K562 (cell line): ENCODE results near the gene CDX1.

Experiments used
- FOXA1 ChIP-seq: fragments of 450-650 bp; IDR thresholded peaks from 2 replicates; pipeline ENCODE4 v1.6.1; 2016; ENCODE audit warnings: mild to moderate bottlenecking, borderline replicate concordance
- FOXA3 ChIP-seq, 2 experiments: fragments of 450-650 bp in 1 of 2; sonication (generic) in 1 of 2; formaldehyde crosslinking; IDR thresholded peaks in 1 of 2; conservative IDR thresholded peaks in 1 of 2; 2 replicates each; pipeline versions ENCODE4 v1.4.0 to v1.8.0; 2020 to 2022; ENCODE audit warnings: mild to moderate bottlenecking in 2 of 2, missing genetic modification reagents in 1 of 2
- KDM1A ChIP-seq, 2 experiments: fragments of 450-650 bp; IDR thresholded peaks; 2 replicates each; pipeline ENCODE4 v1.6.1; 2016; ENCODE audit warnings: mild to moderate bottlenecking in 2 of 2
- POLR2AphosphoS5 ChIP-seq: IDR thresholded peaks from 2 replicates; pipeline ENCODE4 v1.6.1; 2011; ENCODE audit warnings: mild to moderate bottlenecking, low read depth, low read length, moderate library complexity; ENCODE audit not compliant: control insufficient read depth, insufficient read depth
- PTRF ChIP-seq: fragments of 450-650 bp; IDR thresholded peaks from 2 replicates; pipeline ENCODE4 v1.6.1; 2016; ENCODE audit warnings: mild to moderate bottlenecking, missing genetic modification characterization, missing compliant biosample characterization
- RBFOX2 ChIP-seq: fragments of 200-400 bp; formaldehyde crosslinking; IDR thresholded peaks from 2 replicates; pipeline ENCODE4 v1.6.1; 2017; ENCODE audit warnings: low read depth, mild to moderate bottlenecking, low read length, moderate library complexity
- SP2 ChIP-seq: IDR thresholded peaks from 2 replicates; pipeline ENCODE4 v1.6.1; 2011; ENCODE audit warnings: mild to moderate bottlenecking, low read depth, low read length, moderate library complexity; ENCODE audit not compliant: poor library complexity, severe bottlenecking; ENCODE audit errors: extremely low read depth
- STAT5A ChIP-seq: IDR thresholded peaks from 2 replicates; pipeline ENCODE4 v1.6.1; 2012; ENCODE audit warnings: low read length, inconsistent platforms, borderline replicate concordance
- TF ChIP-seq, protein P1 (sequence below), 3 experiments: IDR thresholded peaks in 2 of 3; conservative IDR thresholded peaks in 1 of 3; 2 replicates each; pipeline ENCODE4 v1.5.1; 2011 to 2012; ENCODE audit warnings: low read length in 3 of 3, mild to moderate bottlenecking in 3 of 3, control low read depth in 2 of 3, improper control_type of control experiment in 1 of 3, inconsistent platforms in 1 of 3, low read depth in 1 of 3, mixed read lengths in 1 of 3, moderate library complexity in 1 of 3; ENCODE audit not compliant: insufficient read depth in 2 of 3
- TF ChIP-seq, protein P2 (sequence below): IDR thresholded peaks from 3 replicates; pipeline ENCODE4 v1.6.1; 2011; ENCODE audit warnings: borderline replicate concordance, mild to moderate bottlenecking, moderate library complexity; ENCODE audit not compliant: insufficient read length; ENCODE audit errors: extremely low read depth
- TF ChIP-seq, protein P3 (sequence below): sonication (generic); formaldehyde crosslinking; IDR thresholded peaks from 2 replicates; pipeline ENCODE4 v1.9.0; 2022; ENCODE audit warnings: mild to moderate bottlenecking, missing genetic modification reagents
- TF ChIP-seq, protein P4 (sequence below), 2 experiments: fragments of 450-650 bp; formaldehyde crosslinking in 1 of 2; IDR thresholded peaks; 2 replicates each; pipeline versions ENCODE4 v1.4.0 to v1.6.1; 2014 to 2020; ENCODE audit warnings: mild to moderate bottlenecking in 2 of 2, borderline replicate concordance in 1 of 2, low read depth in 1 of 2

DNA sequence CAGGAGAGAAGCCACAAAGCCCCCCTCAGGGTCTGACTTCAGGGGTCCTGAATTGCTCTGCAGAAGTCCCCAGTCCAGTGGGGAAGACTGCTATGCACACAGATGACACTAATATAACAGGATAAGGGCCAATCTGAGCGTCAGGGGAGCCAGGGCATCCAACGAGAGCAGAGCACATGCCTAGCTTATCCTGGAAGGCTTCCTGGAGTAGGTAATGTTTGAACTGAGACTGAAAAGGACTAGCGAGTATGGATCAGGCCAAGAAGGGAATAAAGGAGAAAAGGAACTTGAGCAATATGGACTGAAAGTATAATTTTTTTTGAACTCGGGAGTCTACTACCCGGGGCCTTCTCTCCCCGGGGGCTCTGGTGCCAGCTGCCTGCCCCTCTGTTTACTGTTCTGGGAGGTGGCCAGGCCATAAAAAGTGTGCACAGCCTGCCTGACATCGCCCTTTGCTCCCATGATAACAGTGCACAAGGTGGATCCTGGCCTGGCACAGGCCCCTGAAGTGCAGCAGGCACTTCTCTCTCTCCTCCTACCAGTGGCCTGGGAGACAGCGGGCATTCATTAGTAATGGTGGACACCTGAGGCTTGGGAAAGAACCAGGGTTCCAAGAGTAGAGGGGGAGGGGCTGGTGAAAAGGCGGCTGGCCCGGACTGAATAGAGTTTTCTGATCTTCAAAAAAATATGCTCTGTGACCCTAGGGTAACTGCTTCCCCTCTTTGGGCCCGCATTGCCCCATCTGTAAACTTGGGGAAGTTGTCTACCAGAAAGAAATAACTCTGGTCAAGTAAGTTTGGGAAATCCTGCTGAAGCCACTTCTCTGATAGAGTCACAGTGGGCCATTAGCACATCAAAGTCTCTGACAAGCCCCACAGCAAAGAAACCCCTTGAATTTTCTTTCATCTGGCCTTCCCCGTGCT is 18.7 kb downstream of the CDX1 start:
- no peak for TF ChIP-seq POLR2AphosphoS5
- no peak for TF ChIP-seq FOXA1
- no peak for TF ChIP-seq STAT5A
- TF ChIP-seq FOXA3 (CRISPR knock-in tag; conservative IDR thresholded peaks at IDR 0.05 in 1 of 2, IDR thresholded peaks at IDR 0.05 in 1 of 2), result no peak
- TF ChIP-seq, protein P1, sequence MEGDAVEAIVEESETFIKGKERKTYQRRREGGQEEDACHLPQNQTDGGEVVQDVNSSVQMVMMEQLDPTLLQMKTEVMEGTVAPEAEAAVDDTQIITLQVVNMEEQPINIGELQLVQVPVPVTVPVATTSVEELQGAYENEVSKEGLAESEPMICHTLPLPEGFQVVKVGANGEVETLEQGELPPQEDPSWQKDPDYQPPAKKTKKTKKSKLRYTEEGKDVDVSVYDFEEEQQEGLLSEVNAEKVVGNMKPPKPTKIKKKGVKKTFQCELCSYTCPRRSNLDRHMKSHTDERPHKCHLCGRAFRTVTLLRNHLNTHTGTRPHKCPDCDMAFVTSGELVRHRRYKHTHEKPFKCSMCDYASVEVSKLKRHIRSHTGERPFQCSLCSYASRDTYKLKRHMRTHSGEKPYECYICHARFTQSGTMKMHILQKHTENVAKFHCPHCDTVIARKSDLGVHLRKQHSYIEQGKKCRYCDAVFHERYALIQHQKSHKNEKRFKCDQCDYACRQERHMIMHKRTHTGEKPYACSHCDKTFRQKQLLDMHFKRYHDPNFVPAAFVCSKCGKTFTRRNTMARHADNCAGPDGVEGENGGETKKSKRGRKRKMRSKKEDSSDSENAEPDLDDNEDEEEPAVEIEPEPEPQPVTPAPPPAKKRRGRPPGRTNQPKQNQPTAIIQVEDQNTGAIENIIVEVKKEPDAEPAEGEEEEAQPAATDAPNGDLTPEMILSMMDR (IDR thresholded peaks at IDR 0.05 in 2 of 3, conservative IDR thresholded peaks at IDR 0.05 in 1 of 3; ENCODE audit: insufficient read depth in 2 of 3, low read depth in 1 of 3, low read length in 3 of 3), result no peak
- no peak for TF ChIP-seq RBFOX2
- TF ChIP-seq, protein P2, sequence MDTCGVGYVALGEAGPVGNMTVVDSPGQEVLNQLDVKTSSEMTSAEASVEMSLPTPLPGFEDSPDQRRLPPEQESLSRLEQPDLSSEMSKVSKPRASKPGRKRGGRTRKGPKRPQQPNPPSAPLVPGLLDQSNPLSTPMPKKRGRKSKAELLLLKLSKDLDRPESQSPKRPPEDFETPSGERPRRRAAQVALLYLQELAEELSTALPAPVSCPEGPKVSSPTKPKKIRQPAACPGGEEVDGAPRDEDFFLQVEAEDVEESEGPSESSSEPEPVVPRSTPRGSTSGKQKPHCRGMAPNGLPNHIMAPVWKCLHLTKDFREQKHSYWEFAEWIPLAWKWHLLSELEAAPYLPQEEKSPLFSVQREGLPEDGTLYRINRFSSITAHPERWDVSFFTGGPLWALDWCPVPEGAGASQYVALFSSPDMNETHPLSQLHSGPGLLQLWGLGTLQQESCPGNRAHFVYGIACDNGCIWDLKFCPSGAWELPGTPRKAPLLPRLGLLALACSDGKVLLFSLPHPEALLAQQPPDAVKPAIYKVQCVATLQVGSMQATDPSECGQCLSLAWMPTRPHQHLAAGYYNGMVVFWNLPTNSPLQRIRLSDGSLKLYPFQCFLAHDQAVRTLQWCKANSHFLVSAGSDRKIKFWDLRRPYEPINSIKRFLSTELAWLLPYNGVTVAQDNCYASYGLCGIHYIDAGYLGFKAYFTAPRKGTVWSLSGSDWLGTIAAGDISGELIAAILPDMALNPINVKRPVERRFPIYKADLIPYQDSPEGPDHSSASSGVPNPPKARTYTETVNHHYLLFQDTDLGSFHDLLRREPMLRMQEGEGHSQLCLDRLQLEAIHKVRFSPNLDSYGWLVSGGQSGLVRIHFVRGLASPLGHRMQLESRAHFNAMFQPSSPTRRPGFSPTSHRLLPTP, result no peak
- TF ChIP-seq PTRF (tag), result no peak
- TF ChIP-seq, protein P3, sequence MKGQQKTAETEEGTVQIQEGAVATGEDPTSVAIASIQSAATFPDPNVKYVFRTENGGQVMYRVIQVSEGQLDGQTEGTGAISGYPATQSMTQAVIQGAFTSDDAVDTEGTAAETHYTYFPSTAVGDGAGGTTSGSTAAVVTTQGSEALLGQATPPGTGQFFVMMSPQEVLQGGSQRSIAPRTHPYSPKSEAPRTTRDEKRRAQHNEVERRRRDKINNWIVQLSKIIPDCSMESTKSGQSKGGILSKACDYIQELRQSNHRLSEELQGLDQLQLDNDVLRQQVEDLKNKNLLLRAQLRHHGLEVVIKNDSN, result no peak
- TF ChIP-seq SP2, result no peak
- no peak for TF ChIP-seq KDM1A (IDR thresholded peaks at IDR 0.05)
- TF ChIP-seq, protein P4, sequence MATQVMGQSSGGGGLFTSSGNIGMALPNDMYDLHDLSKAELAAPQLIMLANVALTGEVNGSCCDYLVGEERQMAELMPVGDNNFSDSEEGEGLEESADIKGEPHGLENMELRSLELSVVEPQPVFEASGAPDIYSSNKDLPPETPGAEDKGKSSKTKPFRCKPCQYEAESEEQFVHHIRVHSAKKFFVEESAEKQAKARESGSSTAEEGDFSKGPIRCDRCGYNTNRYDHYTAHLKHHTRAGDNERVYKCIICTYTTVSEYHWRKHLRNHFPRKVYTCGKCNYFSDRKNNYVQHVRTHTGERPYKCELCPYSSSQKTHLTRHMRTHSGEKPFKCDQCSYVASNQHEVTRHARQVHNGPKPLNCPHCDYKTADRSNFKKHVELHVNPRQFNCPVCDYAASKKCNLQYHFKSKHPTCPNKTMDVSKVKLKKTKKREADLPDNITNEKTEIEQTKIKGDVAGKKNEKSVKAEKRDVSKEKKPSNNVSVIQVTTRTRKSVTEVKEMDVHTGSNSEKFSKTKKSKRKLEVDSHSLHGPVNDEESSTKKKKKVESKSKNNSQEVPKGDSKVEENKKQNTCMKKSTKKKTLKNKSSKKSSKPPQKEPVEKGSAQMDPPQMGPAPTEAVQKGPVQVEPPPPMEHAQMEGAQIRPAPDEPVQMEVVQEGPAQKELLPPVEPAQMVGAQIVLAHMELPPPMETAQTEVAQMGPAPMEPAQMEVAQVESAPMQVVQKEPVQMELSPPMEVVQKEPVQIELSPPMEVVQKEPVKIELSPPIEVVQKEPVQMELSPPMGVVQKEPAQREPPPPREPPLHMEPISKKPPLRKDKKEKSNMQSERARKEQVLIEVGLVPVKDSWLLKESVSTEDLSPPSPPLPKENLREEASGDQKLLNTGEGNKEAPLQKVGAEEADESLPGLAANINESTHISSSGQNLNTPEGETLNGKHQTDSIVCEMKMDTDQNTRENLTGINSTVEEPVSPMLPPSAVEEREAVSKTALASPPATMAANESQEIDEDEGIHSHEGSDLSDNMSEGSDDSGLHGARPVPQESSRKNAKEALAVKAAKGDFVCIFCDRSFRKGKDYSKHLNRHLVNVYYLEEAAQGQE (IDR thresholded peaks at IDR 0.05; ENCODE audit: borderline replicate concordance), result no peak
- TF ChIP-seq, protein P4 (CRISPR knock-in tag; IDR thresholded peaks at IDR 0.05; ENCODE audit: low read depth), result no peak
